Activated CD4-positive, alpha-beta T cell treated with anti-CD3 and anti-CD28 coated beads for 36 hours (primary cell): ENCODE results near the gene LRMDA. TPM values are rescaled to one million over a fixed set of nuclear protein-coding genes. Genes with fewer than 3 reads are reported as not detected.

Experiments used
- ATAC-seq: fragments of 200-7000 bp; cut with Tn5 transposase; one replicate; pipeline ENCODE4 v1.10.0; 2021; ENCODE audit warnings: mild to moderate bottlenecking, moderate library complexity
- CTCF ChIA-PET: fragments of 350-600 bp; sonication (Branson Sonifier 250); formaldehyde crosslinking; loops from one replicate; lab custom pipeline; 2021; ENCODE audit warnings: antibody characterized with exemption; lab: Charles Lee
- POLR2A ChIA-PET: fragments of 350-600 bp; sonication (Branson Sonifier 250); formaldehyde crosslinking; loops from one replicate; lab custom pipeline; 2021; ENCODE audit warnings: antibody characterized with exemption, inconsistent platforms; lab: Charles Lee
- DNase-seq: peaks from one replicate; pipeline ENCODE4 v3.0.0-alpha.2; 2020
- H3K27ac Mint-ChIP-seq: one replicate; pipeline ENCODE4 v1.8.0; 2021; ENCODE audit warnings: mixed read lengths
- H3K27me3 Mint-ChIP-seq: one replicate; pipeline ENCODE4 v1.8.0; 2021; ENCODE audit warnings: mixed read lengths
- H3K36me3 Mint-ChIP-seq: one replicate; pipeline ENCODE4 v1.8.0; 2021; ENCODE audit warnings: low read depth, mixed read lengths
- H3K4me1 Mint-ChIP-seq: one replicate; pipeline ENCODE4 v1.8.0; 2021; ENCODE audit warnings: mixed read lengths
- H3K4me3 Mint-ChIP-seq: one replicate; pipeline ENCODE4 v1.8.0; 2021; ENCODE audit warnings: mild to moderate bottlenecking, moderate library complexity, mixed read lengths
- H3K9me3 Mint-ChIP-seq: one replicate; pipeline ENCODE4 v1.8.0; 2021; ENCODE audit warnings: low read depth, mixed read lengths
- intact Hi-C, 2 experiments: fragments of 100-400 bp; cut with DNase I in 1 of 2; cut with micrococcal nuclease in 1 of 2; formaldehyde crosslinking; loops; one replicate each; pipeline versions ENCODE4 v1.14.2 to v1.15.1; 2022 to 2024; cut with DNase I, micrococcal nuclease
- total RNA-seq, 2 experiments: library from RNA; stranded (reverse); gene quantifications; one replicate each; pipeline ENCODE4 v1.2.3, GENCODE V29; 2021

Gene LRMDA
- total RNA-seq, 2 experiments from 2014 or later, result not detected

DNA sequence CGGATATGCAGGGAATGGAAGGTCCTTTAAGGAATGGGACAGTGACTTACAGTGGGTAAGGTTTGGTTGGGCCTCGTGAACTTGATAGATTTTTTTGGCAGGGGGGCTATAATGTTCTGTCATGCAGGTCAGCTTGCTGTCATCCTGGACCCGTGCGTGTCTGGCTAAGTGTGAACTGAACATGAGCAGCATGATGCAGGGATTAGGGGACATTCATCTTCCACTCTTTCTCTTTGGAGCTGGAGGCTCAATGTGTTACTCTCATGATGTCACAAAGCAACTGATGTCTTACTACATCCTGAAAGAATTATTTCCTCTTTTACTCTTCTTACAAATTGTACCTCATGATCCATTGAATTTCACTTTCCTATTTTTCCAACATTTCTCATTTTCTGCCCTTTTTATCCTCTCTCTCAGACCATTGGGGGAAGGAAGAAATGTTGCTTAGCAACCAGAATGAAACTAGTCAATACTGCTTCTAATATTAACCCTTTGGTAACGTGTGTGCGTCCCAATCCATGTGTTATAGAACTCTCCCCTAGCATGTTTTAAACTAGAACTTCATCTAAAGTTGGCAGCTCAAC, 549.1 kb downstream of the LRMDA start:
- no peak for DNase-seq
- Mint-ChIP-seq H3K4me3 (no peak overlapping the region), H3K27ac (no peak overlapping the region), H3K4me1 (no peaks in the 10 kb centered on the region), H3K36me3 (no peaks in the 10 kb centered on the region), H3K27me3 (peaks cover 3% of the 10 kb centered on the region), H3K9me3 (no peaks in the 10 kb centered on the region)
- POLR2A ChIA-PET, result no interaction called here
- intact Hi-C loops, result no loop called here
- no peak for ATAC-seq
- CTCF ChIA-PET, result no interaction called here

- Mint-ChIP-seq H3K9me3 (no peaks in the 10 kb centered on the region), H3K4me1 (no peaks in the 10 kb centered on the region), H3K27me3 (peaks cover 3% of the 10 kb centered on the region), H3K27ac (no peak overlapping the region), H3K36me3 (no peaks in the 10 kb centered on the region), H3K4me3 (no peak overlapping the region)
- POLR2A ChIA-PET, result no interaction called here
- ATAC-seq (no peak), DNase-seq (no peak)
- intact Hi-C loops, result no loop called here
- CTCF ChIA-PET, result interaction anchor here (0.7 kb wide), 1 partner anchor 24 kb away, joined by 4 read pairs; no protein-coding TSS in a partner anchor
Observed at GRCh38 chr10:75982611-75983369, 551.4 kb downstream of the LRMDA start.

GRCh38 chr10:75984067-75984466, 552.6 kb downstream of the LRMDA start:
- Mint-ChIP-seq H3K9me3 (no peaks in the 10 kb centered on the region), H3K27ac (no peak overlapping the region), H3K27me3 (peaks cover 3% of the 10 kb centered on the region), H3K4me1 (no peaks in the 10 kb centered on the region), H3K36me3 (no peaks in the 10 kb centered on the region), H3K4me3 (no peak overlapping the region)
- ATAC-seq (no peak), DNase-seq (no peak)
- POLR2A ChIA-PET, result no interaction called here
- intact Hi-C loops, result no loop called here
- CTCF ChIA-PET, result no interaction called here

DNA sequence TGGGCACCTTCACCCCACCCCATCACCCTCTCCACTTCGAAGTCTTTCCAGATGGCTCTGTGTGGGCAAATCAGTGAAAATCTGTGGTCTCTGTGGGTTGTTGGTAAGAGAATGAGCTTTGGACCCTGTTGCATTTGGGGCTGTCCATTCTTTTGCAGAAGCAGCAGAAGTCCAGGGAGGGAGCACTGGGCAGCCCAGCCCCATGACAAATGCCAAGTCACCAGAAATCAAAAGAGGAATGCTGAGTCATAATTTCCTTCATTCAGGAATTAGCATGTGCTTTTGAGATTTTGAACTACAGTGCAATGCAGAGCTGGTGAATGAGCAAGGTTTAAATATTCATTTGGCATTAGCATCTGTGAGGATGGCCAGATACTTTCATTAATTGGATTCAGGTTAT, 556.2 kb downstream of the LRMDA start:
- no peaks in the 10 kb centered on the region for H3K4me1 Mint-ChIP-seq
- no peak overlapping the region for H3K4me3 Mint-ChIP-seq
- no peak for ATAC-seq
- no peak for DNase-seq
- H3K27ac Mint-ChIP-seq, result no peak overlapping the region
- POLR2A ChIA-PET, result no interaction called here
- H3K9me3 Mint-ChIP-seq, result no peaks in the 10 kb centered on the region
- H3K27me3 Mint-ChIP-seq, result peaks cover 2% of the 10 kb centered on the region
- no peaks in the 10 kb centered on the region for H3K36me3 Mint-ChIP-seq
- intact Hi-C loops, result no loop called here
- CTCF ChIA-PET, result interaction anchor here (0.6 kb wide), 1 partner anchor 123 kb away, joined by 3 read pairs; no protein-coding TSS in a partner anchor

GRCh38 chr10:75994357-75995040, 563.1 kb downstream of the LRMDA start:
- intact Hi-C loops, result no loop called here
- DNase-seq (no peak), ATAC-seq (no peak)
- POLR2A ChIA-PET, result no interaction called here
- Mint-ChIP-seq H3K4me3 (no peak overlapping the region), H3K9me3 (no peaks in the 10 kb centered on the region), H3K4me1 (no peaks in the 10 kb centered on the region), H3K27me3 (no peaks in the 10 kb centered on the region), H3K27ac (no peak overlapping the region), H3K36me3 (no peaks in the 10 kb centered on the region)
- CTCF ChIA-PET, result interaction anchor here (1.3 kb wide), 1 partner anchor 20 kb away, joined by 3 read pairs; no protein-coding TSS in a partner anchor

- H3K27ac Mint-ChIP-seq, result no peak overlapping the region
- no peaks in the 10 kb centered on the region for H3K9me3 Mint-ChIP-seq
- H3K4me1 Mint-ChIP-seq, result no peaks in the 10 kb centered on the region
- no peaks in the 10 kb centered on the region for H3K27me3 Mint-ChIP-seq
- no peak for DNase-seq
- no peak overlapping the region for H3K4me3 Mint-ChIP-seq
- H3K36me3 Mint-ChIP-seq, result no peaks in the 10 kb centered on the region
- ChIA-PET CTCF (interaction anchor here (1.3 kb wide), 1 partner anchor 20 kb away, joined by 3 read pairs; no protein-coding TSS in a partner anchor), POLR2A (no interaction called here)
- ATAC-seq, result no peak
- intact Hi-C loops, result no loop called here
Observed at GRCh38 chr10:75995041-75995430, 563.6 kb downstream of the LRMDA start.

DNA sequence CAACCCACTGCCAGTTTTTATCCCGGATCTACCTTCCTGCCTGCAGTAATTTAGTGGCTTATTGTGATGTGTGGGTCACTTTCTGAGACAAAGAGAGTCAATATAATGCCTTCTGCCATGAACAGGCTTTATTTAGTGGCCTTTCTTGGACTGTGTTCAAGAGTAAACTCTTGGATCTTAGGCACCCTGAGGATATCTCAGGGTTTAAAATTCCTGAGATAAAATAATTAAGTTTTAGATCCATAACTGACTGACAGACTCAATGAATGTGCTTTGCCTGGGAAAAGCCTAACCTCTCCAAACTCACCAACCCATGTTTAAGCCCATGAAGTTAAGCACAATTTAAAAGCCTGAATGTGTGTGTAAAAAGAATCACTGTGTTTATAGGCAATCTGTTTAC, 564.3 kb downstream of the LRMDA start:
- ATAC-seq, result no peak
- ChIA-PET CTCF (interaction anchor here (1.3 kb wide), 1 partner anchor 19 kb away, joined by 3 read pairs; no protein-coding TSS in a partner anchor), POLR2A (no interaction called here)
- Mint-ChIP-seq H3K27me3 (peaks cover 2% of the 10 kb centered on the region), H3K36me3 (no peaks in the 10 kb centered on the region), H3K27ac (no peak overlapping the region), H3K9me3 (no peaks in the 10 kb centered on the region), H3K4me1 (no peaks in the 10 kb centered on the region), H3K4me3 (no peak overlapping the region)
- no peak for DNase-seq
- intact Hi-C loops, result no loop called here

- H3K4me1 Mint-ChIP-seq, result no peaks in the 10 kb centered on the region
- ChIA-PET CTCF (no interaction called here), POLR2A (no interaction called here)
- no peak overlapping the region for H3K27ac Mint-ChIP-seq
- no peaks in the 10 kb centered on the region for H3K9me3 Mint-ChIP-seq
- H3K36me3 Mint-ChIP-seq, result no peaks in the 10 kb centered on the region
- no peak for DNase-seq
- no peak for ATAC-seq
- peaks cover 2% of the 10 kb centered on the region for H3K27me3 Mint-ChIP-seq
- intact Hi-C loops, result no loop called here
- H3K4me3 Mint-ChIP-seq, result no peak overlapping the region
Observed at GRCh38 chr10:75999001-75999400, 567.6 kb downstream of the LRMDA start.

DNA sequence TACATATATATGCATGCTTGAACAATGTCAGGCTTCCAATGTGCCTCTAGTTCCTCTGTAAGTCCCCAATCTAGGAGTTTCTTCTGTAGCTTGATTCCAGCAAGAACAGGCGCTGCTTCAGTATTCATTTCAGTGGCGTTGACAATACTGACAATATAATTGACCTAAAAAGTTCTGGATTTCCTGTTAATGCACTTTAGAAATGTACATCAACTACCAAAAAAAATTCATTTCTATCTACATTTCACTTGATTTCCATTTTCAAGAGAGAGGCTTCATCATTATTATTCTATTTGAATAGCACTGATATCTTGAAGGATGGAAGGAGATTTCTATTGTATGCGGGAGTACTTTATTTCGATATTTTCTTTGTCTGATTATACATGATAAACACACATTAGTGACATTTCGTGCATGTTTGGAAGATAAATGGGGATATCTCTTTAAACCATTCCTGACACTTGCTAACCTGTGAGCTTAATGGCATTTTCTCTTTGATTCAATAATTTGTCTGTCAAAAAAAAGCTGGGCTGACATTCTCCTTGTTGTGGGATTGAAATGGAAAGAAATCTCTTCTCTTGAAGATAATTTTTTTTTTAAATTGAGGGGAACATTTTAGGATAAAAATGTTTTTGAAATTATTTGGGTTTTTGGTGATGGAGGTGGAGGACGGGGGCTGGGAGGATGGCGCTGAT, 568.2 kb downstream of the LRMDA start:
- DNase-seq, result no peak
- Mint-ChIP-seq H3K9me3 (no peaks in the 10 kb centered on the region), H3K4me1 (no peaks in the 10 kb centered on the region), H3K27me3 (peaks cover 2% of the 10 kb centered on the region), H3K4me3 (no peak overlapping the region), H3K27ac (no peak overlapping the region), H3K36me3 (no peaks in the 10 kb centered on the region)
- no peak for ATAC-seq
- ChIA-PET POLR2A (interaction anchor here (0.5 kb wide), 1 partner anchor 69 kb away, joined by 3 read pairs; no protein-coding TSS in a partner anchor), CTCF (no interaction called here)
- intact Hi-C loops, result no loop called here

GRCh38 chr10:76000550-76000949, 569.1 kb downstream of the LRMDA start:
- POLR2A ChIA-PET, result no interaction called here
- Mint-ChIP-seq H3K4me3 (no peak overlapping the region), H3K27ac (no peak overlapping the region), H3K4me1 (no peaks in the 10 kb centered on the region), H3K27me3 (peaks cover 2% of the 10 kb centered on the region), H3K9me3 (no peaks in the 10 kb centered on the region), H3K36me3 (no peaks in the 10 kb centered on the region)
- no peak for DNase-seq
- ATAC-seq, result no peak
- CTCF ChIA-PET, result no interaction called here
- intact Hi-C loops, result no loop called here

GRCh38 chr10:76001019-76001418, 569.6 kb downstream of the LRMDA start:
- POLR2A ChIA-PET, result no interaction called here
- H3K36me3 Mint-ChIP-seq, result no peaks in the 10 kb centered on the region
- no peak overlapping the region for H3K27ac Mint-ChIP-seq
- no peaks in the 10 kb centered on the region for H3K4me1 Mint-ChIP-seq
- DNase-seq (no peak), ATAC-seq (no peak)
- no peaks in the 10 kb centered on the region for H3K9me3 Mint-ChIP-seq
- intact Hi-C loops, result no loop called here
- CTCF ChIA-PET, result no interaction called here
- H3K27me3 Mint-ChIP-seq, result peaks cover 2% of the 10 kb centered on the region
- H3K4me3 Mint-ChIP-seq, result no peak overlapping the region
